Tibial nerve (tissue), 4 donors: ENCODE measurements around the gene HOMER2. TPM values are rescaled to one million over a fixed set of nuclear protein-coding genes. Genes with fewer than 3 reads are reported as not detected.

Experiments used
- DNase-seq, 2 donors: peaks; one replicate each; pipeline ENCODE4 v3.0.0-alpha.2; 2019; ENCODE audit warnings: low spot score in 2 of 2
- H3K27ac ChIP-seq, 4 donors: fragments of 200-600 bp; sonication (generic) in 3 of 4; one replicate each; pipeline ENCODE4 v1.5.1; 2017 to 2019; ENCODE audit warnings: mild to moderate bottlenecking in 1 of 4
- H3K27me3 ChIP-seq, 2 donors: fragments of 200-600 bp; sonication (generic) in 1 of 2; one replicate each; pipeline versions ENCODE4 v1.5.1 to v1.6.0; 2017 to 2019
- H3K36me3 ChIP-seq, 3 donors: fragments of 200-600 bp; sonication (generic); one replicate each; pipeline ENCODE4 v1.5.1; 2018 to 2019
- H3K4me1 ChIP-seq, 4 donors: fragments of 200-600 bp; sonication (generic) in 3 of 4; one replicate each; pipeline ENCODE4 v1.5.1; 2017 to 2019
- H3K4me3 ChIP-seq, 4 donors: fragments of 200-600 bp; sonication (generic) in 3 of 4; one replicate each; pipeline ENCODE4 v1.5.1; 2017 to 2019; ENCODE audit warnings: mild to moderate bottlenecking in 1 of 4, moderate library complexity in 1 of 4
- H3K9me3 ChIP-seq, 4 donors: fragments of 200-600 bp; sonication (generic) in 3 of 4; one replicate each; pipeline ENCODE4 v1.5.1; 2017 to 2019
- EP300 ChIP-seq, 2 donors: sonication (generic); formaldehyde crosslinking; IDR thresholded peaks; one replicate each; pipeline ENCODE4 v1.6.1; 2017; ENCODE audit warnings: antibody characterized with exemption in 2 of 2, mild to moderate bottlenecking in 1 of 2
- POLR2A ChIP-seq, 2 donors: fragments of 450-650 bp; IDR thresholded peaks; one replicate each; pipeline ENCODE4 v1.6.1; 2017; ENCODE audit warnings: antibody characterized with exemption in 2 of 2, mild to moderate bottlenecking in 2 of 2, moderate library complexity in 2 of 2
- WGBS, 2 donors: methylation state at CpG; one replicate each; pipeline ENCODE4 v1.1.5; 2018; 5-methylcytosine and 5-hydroxymethylcytosine counted together
- total RNA-seq, 4 donors: library from RNA; depleted of rRNA; stranded (reverse); fragments of >200 nt; gene quantifications; one replicate each; pipeline ENCODE4 v1.1.0, GENCODE V29; 2016
- TF ChIP-seq, protein P1 (sequence below), 5 experiments: fragments of 200-600 bp in 3 of 5; fragments of 450-650 bp in 2 of 5; sonication (generic) in 3 of 5; IDR thresholded peaks; one replicate each; pipeline ENCODE4 v1.5.1; 2016 to 2019; ENCODE audit warnings: antibody characterized with exemption in 5 of 5, mild to moderate bottlenecking in 3 of 5, moderate library complexity in 2 of 5

Gene HOMER2
- total RNA-seq, 4 donors from 2014 or later = 25.5 to 950 (median 39.0) TPM

DNA sequence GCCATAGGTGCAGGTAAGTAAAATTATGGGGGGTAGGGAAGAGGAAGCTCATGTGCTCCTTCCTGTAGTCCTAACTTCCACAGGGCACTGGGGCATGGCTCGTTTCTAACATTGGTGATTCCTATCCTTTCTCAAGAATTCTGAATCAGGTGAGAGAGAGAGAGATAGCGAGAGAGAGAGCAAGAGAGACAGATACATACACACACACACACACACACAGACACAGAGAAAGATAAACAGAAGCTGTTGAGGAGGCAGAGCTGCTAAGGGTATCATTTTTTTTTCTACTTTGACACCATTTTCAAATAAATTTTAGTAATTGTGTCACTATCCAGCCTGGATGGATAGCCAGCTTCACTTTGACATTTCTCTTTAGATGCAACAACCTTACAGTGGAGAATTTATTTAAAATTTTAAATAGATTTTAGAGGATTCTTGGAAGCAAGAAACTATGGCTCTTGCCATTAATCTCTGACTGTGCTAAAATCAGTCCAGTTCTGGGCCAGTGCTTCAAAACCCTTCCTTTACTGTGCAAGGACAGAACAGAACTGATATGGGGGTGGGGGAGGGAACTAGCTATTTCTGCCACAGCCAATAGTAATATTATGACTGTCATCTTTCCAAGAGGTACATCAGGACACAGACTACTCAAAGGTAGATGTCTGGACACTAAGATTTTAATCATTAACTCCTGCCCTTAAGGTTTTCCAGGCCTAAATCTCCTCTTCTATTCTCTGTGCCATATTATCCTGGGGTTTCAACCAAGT lies 18.9 kb upstream of the HOMER2 start:
- DNase-seq = no peak
- 67 to 81% methylated on average over 2 of the region's 2 CpGs for WGBS, 2 donors
- TF ChIP-seq, protein P1, sequence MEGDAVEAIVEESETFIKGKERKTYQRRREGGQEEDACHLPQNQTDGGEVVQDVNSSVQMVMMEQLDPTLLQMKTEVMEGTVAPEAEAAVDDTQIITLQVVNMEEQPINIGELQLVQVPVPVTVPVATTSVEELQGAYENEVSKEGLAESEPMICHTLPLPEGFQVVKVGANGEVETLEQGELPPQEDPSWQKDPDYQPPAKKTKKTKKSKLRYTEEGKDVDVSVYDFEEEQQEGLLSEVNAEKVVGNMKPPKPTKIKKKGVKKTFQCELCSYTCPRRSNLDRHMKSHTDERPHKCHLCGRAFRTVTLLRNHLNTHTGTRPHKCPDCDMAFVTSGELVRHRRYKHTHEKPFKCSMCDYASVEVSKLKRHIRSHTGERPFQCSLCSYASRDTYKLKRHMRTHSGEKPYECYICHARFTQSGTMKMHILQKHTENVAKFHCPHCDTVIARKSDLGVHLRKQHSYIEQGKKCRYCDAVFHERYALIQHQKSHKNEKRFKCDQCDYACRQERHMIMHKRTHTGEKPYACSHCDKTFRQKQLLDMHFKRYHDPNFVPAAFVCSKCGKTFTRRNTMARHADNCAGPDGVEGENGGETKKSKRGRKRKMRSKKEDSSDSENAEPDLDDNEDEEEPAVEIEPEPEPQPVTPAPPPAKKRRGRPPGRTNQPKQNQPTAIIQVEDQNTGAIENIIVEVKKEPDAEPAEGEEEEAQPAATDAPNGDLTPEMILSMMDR (IDR thresholded peaks at IDR 0.05) = no peak
- TF ChIP-seq POLR2A (IDR thresholded peaks at IDR 0.05) (no peak), EP300 (IDR thresholded peaks at IDR 0.05) (no peak)
- no peak overlapping the region for H3K4me3 ChIP-seq
- no peak overlapping the region for H3K27ac ChIP-seq
- H3K36me3 ChIP-seq = no peaks in the 10 kb centered on the region
- H3K27me3 ChIP-seq = no peaks in the 10 kb centered on the region
- no peaks in the 10 kb centered on the region for H3K9me3 ChIP-seq
- H3K4me1 ChIP-seq = no peaks in the 10 kb centered on the region

DNA sequence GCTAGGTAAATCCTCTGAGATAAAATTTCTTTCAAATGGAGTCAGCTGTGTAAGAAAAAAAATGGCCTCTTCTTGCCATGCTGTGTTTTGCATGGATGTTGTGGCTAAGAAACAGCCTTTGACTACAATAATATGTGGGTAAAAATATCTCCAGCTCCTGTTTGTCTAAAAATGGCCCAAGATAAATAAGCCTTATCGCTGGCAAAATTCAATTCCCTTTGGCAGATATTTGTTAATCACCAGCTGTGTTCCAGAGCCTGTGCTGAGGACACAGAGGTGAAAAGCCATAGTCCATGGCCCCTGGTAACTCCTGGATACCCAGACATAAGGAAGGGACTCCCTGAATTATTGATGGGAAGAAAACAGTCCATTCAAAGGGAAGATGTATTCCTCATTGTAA lies 18.2 kb upstream of the HOMER2 start:
- 69 to 80% methylated on average over 1 of the region's 1 CpG for WGBS, 2 donors
- no peaks in the 10 kb centered on the region for H3K4me1 ChIP-seq
- no peak overlapping the region for H3K4me3 ChIP-seq
- H3K27ac ChIP-seq = no peak overlapping the region
- DNase-seq = no peak
- no peaks in the 10 kb centered on the region for H3K27me3 ChIP-seq
- no peaks in the 10 kb centered on the region for H3K9me3 ChIP-seq
- TF ChIP-seq, protein P1 (IDR thresholded peaks at IDR 0.05) = no peak
- no peak for TF ChIP-seq POLR2A (IDR thresholded peaks at IDR 0.05)
- no peaks in the 10 kb centered on the region for H3K36me3 ChIP-seq

DNA sequence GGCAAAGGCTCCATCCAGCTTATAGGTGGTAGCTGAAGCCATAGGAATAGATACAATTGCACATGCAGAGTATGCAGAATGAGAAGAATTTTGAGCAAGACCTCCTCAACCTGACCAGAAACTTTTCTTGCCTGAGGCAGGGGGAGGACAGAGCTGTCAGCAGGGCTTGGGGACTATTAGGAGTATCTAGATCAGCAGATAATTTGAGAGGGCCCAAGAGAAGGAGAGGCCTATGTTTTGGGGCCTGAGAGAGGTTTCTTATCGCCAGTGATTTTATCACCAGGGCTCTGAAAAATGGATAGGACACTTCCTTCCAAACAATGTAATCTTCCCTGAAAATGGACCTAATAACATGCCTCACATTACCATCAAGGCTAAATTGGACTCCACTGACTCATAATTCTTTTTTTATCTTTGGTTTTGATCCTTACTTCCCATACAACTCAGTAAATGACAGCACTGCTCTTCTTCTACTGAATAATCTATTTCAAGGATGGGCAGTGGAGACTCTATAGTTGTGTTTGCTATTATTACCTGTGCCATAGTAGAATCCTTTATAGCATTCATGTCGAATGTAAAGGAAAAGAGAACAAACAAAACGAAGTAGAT lies 17.7 kb upstream of the HOMER2 start:
- 74 to 80% methylated on average over 3 of the region's 3 CpGs for WGBS, 2 donors
- Histone ChIP-seq H3K9me3 (no peaks in the 10 kb centered on the region), H3K27ac (no peak overlapping the region), H3K27me3 (no peaks in the 10 kb centered on the region), H3K36me3 (no peaks in the 10 kb centered on the region), H3K4me3 (no peak overlapping the region), H3K4me1 (no peaks in the 10 kb centered on the region)
- no peak for DNase-seq
- TF ChIP-seq EP300 (IDR thresholded peaks at IDR 0.05) = no peak
- TF ChIP-seq, protein P1 (IDR thresholded peaks at IDR 0.05) = no peak

DNA sequence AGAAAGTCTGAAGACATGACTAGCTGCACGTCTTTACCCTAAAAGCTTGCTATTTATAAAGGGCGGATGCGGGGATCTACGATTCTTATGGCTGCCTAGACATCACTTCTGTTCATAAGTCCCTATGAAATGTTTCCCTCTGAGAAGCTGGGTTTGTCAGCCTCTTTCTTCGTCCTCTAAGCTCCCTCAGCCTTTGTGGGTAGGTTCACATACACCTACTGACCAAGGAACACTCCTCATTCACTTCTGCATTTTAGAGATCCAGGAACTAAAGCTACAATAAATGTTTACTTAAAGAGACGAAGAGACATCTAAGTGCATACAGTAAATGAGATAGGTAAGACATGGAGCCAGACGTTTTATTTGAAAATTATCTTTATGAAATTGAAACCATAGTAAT lies 16.8 kb upstream of the HOMER2 start:
- 79 to 83% methylated on average over 7 of the region's 7 CpGs for whole genome bisulfite sequencing, 2 donors
- no peak for DNase-seq
- Histone ChIP-seq H3K36me3 (no peaks in the 10 kb centered on the region), H3K4me3 (no peak overlapping the region), H3K27ac (no peak overlapping the region), H3K4me1 (no peaks in the 10 kb centered on the region), H3K9me3 (no peaks in the 10 kb centered on the region), H3K27me3 (no peaks in the 10 kb centered on the region)
- TF ChIP-seq, protein P1 (IDR thresholded peaks at IDR 0.05) = no peak
- TF ChIP-seq POLR2A (IDR thresholded peaks at IDR 0.05) (no peak), EP300 (IDR thresholded peaks at IDR 0.05) (no peak)

DNA sequence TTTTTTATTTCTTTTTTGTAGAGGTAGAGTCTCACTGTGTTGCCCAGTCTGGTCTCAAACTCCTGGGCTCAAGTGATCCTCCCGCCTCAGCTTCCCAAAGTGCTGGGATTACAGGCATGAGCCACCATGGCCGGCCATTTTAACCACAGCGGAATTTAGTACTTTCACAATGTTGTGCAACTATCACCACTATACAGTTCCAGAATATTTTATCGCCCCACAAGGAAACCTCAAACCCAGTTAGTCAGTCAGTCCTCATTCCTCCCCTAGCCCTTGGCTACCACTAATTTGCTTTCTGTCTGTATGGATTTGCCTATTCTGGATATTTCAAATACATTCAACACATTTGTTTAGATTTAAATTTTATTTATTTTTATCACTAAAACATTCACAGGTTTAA lies 15.5 kb upstream of the HOMER2 start:
- TF ChIP-seq EP300 (IDR thresholded peaks at IDR 0.05) = no peak
- TF ChIP-seq POLR2A (IDR thresholded peaks at IDR 0.05) = no peak
- TF ChIP-seq, protein P1 (IDR thresholded peaks at IDR 0.05) = no peak
- H3K27ac ChIP-seq = no peak overlapping the region
- H3K4me3 ChIP-seq = no peak overlapping the region
- no peaks in the 10 kb centered on the region for H3K36me3 ChIP-seq
- WGBS, 2 donors = 83 to 86% methylated on average over 4 of the region's 4 CpGs
- no peak for DNase-seq
- no peaks in the 10 kb centered on the region for H3K27me3 ChIP-seq
- no peaks in the 10 kb centered on the region for H3K4me1 ChIP-seq
- no peaks in the 10 kb centered on the region for H3K9me3 ChIP-seq
